ENCODE data around the gene PRSS22. TPM values are rescaled to one million over a fixed set of nuclear protein-coding genes. Genes with fewer than 3 reads are reported as not detected.

The PRSS22 gene
- total RNA-seq, 1 experiment from 2014 or later = 3.9 TPM

DNA sequence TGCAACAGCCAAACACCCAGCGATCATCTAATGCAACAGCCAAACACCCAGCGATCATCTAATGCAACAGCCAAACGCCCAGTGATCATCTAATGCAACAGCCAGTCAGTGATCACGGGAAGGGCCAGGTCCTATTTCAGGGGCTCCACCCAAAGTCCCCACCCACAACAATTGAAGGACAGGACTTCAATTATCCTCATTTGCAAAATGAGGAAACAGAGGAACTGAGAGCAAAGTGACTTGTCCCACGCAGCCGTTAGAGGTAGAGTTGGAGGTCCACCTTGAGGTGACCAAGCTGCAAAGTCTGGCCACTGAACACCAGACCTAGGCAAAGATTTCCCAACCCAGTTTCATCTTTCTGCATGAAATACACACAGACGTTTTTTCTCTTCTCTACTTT lies 24.2 kb downstream of the PRSS22 start:
- ChIA-PET POLR2A (no interaction called here), CTCF (no interaction called here)
- H3K27me3 Mint-ChIP-seq (ENCODE audit: low read depth) = peaks cover 14% of the 10 kb centered on the region
- TF ChIP-seq ZNF425 (CRISPR knock-in tag; conservative IDR thresholded peaks at IDR 0.05) (no peak), ZNF263 (CRISPR knock-in tag; IDR thresholded peaks at IDR 0.05; ENCODE audit: low read depth) (no peak), NR2C2 (CRISPR knock-in tag; IDR thresholded peaks at IDR 0.05) (no peak), ZNF121 (CRISPR knock-in tag; IDR thresholded peaks at IDR 0.05) (no peak), TP53 (CRISPR knock-in tag; IDR thresholded peaks at IDR 0.05) (no peak), PRDM15 (CRISPR knock-in tag; IDR thresholded peaks at IDR 0.05) (no peak), NFATC4 (CRISPR knock-in tag; IDR thresholded peaks at IDR 0.05) (no peak), CREM (CRISPR knock-in tag; IDR thresholded peaks at IDR 0.05) (no peak), NR3C1 (CRISPR knock-in tag; conservative IDR thresholded peaks at IDR 0.05; ENCODE audit: low read depth) (no peak), GTF2I (CRISPR knock-in tag; conservative IDR thresholded peaks at IDR 0.05) (no peak), FOXK1 (CRISPR knock-in tag; IDR thresholded peaks at IDR 0.05) (no peak), SP1 (CRISPR knock-in tag; conservative IDR thresholded peaks at IDR 0.05) (no peak), NFYB (CRISPR knock-in tag; conservative IDR thresholded peaks at IDR 0.05; ENCODE audit: low read depth) (no peak), HMGXB4 (CRISPR knock-in tag; IDR thresholded peaks at IDR 0.05) (no peak), ELF4 (CRISPR knock-in tag; IDR thresholded peaks at IDR 0.05; ENCODE audit: low read depth) (no peak), HMGA2 (CRISPR knock-in tag; IDR thresholded peaks at IDR 0.05) (no peak)
- TF ChIP-seq, protein P1, sequence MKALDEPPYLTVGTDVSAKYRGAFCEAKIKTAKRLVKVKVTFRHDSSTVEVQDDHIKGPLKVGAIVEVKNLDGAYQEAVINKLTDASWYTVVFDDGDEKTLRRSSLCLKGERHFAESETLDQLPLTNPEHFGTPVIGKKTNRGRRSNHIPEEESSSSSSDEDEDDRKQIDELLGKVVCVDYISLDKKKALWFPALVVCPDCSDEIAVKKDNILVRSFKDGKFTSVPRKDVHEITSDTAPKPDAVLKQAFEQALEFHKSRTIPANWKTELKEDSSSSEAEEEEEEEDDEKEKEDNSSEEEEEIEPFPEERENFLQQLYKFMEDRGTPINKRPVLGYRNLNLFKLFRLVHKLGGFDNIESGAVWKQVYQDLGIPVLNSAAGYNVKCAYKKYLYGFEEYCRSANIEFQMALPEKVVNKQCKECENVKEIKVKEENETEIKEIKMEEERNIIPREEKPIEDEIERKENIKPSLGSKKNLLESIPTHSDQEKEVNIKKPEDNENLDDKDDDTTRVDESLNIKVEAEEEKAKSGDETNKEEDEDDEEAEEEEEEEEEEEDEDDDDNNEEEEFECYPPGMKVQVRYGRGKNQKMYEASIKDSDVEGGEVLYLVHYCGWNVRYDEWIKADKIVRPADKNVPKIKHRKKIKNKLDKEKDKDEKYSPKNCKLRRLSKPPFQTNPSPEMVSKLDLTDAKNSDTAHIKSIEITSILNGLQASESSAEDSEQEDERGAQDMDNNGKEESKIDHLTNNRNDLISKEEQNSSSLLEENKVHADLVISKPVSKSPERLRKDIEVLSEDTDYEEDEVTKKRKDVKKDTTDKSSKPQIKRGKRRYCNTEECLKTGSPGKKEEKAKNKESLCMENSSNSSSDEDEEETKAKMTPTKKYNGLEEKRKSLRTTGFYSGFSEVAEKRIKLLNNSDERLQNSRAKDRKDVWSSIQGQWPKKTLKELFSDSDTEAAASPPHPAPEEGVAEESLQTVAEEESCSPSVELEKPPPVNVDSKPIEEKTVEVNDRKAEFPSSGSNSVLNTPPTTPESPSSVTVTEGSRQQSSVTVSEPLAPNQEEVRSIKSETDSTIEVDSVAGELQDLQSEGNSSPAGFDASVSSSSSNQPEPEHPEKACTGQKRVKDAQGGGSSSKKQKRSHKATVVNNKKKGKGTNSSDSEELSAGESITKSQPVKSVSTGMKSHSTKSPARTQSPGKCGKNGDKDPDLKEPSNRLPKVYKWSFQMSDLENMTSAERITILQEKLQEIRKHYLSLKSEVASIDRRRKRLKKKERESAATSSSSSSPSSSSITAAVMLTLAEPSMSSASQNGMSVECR (CRISPR knock-in tag; IDR thresholded peaks at IDR 0.05; ENCODE audit: borderline replicate concordance) = no peak
- TF ChIP-seq, protein P2, sequence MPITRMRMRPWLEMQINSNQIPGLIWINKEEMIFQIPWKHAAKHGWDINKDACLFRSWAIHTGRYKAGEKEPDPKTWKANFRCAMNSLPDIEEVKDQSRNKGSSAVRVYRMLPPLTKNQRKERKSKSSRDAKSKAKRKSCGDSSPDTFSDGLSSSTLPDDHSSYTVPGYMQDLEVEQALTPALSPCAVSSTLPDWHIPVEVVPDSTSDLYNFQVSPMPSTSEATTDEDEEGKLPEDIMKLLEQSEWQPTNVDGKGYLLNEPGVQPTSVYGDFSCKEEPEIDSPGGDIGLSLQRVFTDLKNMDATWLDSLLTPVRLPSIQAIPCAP (CRISPR knock-in tag; IDR thresholded peaks at IDR 0.05) = no peak
- TF ChIP-seq, protein P3, sequence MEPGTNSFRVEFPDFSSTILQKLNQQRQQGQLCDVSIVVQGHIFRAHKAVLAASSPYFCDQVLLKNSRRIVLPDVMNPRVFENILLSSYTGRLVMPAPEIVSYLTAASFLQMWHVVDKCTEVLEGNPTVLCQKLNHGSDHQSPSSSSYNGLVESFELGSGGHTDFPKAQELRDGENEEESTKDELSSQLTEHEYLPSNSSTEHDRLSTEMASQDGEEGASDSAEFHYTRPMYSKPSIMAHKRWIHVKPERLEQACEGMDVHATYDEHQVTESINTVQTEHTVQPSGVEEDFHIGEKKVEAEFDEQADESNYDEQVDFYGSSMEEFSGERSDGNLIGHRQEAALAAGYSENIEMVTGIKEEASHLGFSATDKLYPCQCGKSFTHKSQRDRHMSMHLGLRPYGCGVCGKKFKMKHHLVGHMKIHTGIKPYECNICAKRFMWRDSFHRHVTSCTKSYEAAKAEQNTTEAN (CRISPR knock-in tag; IDR thresholded peaks at IDR 0.05) = no peak
- TF ChIP-seq, protein P4, sequence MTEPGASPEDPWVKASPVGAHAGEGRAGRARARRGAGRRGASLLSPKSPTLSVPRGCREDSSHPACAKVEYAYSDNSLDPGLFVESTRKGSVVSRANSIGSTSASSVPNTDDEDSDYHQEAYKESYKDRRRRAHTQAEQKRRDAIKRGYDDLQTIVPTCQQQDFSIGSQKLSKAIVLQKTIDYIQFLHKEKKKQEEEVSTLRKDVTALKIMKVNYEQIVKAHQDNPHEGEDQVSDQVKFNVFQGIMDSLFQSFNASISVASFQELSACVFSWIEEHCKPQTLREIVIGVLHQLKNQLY (CRISPR knock-in tag; IDR thresholded peaks at IDR 0.05) = no peak
- ATAC-seq (no peak), DNase-seq (ENCODE audit: low spot score) (no peak)
- H3K4me3 Mint-ChIP-seq = no peak overlapping the region
- H3K9me3 Mint-ChIP-seq = peaks cover 6% of the 10 kb centered on the region
- H3K36me3 Mint-ChIP-seq = no peaks in the 10 kb centered on the region
- no peak overlapping the region for H3K27ac Mint-ChIP-seq
- H3K4me1 Mint-ChIP-seq = peaks cover 14% of the 10 kb centered on the region

All from WTC11 (cell line).